OCI-LY1 (cell line): ENCODE measurements around the gene HLF.

Experiments
- CTCF ChIP-seq: fragments of 200-600 bp; sonication (generic), shearing (Covaris generic); IDR thresholded peaks from 2 replicates; pipeline ENCODE4 v1.5.1; 2017; ENCODE audit warnings: mild to moderate bottlenecking, antibody characterized with exemption, low read length, moderate library complexity, mixed read lengths
- EZH2 ChIP-seq: fragments of 200-600 bp; sonication (generic), shearing (Covaris generic); IDR thresholded peaks from 2 replicates; pipeline ENCODE4 v1.8.0; 2017; ENCODE audit warnings: borderline replicate concordance, mixed run types, mild to moderate bottlenecking, antibody characterized with exemption, low read length, moderate library complexity, mixed read lengths

- no peak for TF ChIP-seq CTCF
- no peak for TF ChIP-seq EZH2
Observed at GRCh38 chr17:55305321-55306087, 40.7 kb downstream of the HLF start.
